ENCODE measurements around the gene LYRM2.

DNA sequence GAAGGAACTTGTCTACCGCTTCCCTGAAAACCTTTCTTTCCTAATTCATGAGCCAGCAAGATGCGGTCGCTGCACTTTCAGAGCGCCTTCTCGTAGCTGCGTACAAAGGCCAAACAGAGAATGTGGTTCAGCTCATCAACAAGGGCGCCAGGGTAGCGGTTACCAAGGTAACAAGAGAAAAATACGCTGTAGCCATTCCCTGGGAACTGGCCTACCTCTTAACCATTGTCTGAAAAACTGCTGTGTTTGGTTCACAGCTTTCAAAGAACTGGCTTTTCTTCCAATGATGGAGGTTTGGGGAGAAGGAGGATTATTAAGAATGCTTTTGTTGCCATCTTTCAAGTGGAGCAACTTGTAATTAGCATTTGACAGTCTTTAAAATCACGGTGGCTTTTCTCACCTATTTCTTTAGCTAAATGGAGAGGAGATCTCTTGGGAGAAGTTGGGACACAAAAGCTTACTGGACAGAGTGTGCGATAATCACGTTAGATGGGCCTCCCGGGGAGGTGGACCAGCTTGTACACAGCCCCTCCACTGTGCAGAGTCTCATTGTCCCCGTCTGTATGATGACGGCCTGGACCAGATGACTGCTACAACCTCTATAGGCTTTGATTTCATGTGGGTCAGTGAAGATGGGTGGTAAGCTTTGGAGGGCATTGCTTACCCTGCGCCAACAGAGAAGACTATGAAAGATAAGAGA, 71.5 kb downstream of the LYRM2 start:
- TF ChIP-seq YY1 (IDR thresholded peaks at IDR 0.05; ENCODE audit: insufficient read depth, insufficient read length) (no peak), ZNF274 (IDR thresholded peaks at IDR 0.05; ENCODE audit: low read depth, low read length) (no peak), SUZ12 (IDR thresholded peaks at IDR 0.05; ENCODE audit: extremely low read depth, insufficient read depth, insufficient read length) (no peak)
